ENCODE results near the gene RNF13.
"Not testable (repeated sequence)": the region's sequence is repeated elsewhere in the genome, so short reads cannot be mapped to it uniquely, and the experiment has no call there.

DNA sequence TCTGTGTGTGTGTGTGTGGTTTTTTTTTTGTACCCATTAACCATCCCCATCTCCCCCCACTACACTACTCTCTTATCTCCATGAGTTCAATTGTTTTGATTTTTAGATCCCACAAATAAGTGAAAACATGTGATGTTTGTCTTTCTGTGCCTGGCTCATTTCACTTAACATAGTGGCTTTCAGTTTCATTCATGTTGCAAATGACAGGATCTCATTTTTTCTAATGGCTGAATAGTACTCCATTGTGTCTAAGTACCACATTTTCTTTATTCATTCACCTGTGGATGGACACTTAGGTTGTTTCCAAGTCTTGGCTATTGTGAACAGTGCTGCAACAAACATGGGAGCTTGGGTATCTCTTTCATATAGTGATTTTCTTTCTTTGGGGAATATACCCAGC, 71.8 kb downstream of the RNF13 start:
- TF ChIP-seq, protein P1, sequence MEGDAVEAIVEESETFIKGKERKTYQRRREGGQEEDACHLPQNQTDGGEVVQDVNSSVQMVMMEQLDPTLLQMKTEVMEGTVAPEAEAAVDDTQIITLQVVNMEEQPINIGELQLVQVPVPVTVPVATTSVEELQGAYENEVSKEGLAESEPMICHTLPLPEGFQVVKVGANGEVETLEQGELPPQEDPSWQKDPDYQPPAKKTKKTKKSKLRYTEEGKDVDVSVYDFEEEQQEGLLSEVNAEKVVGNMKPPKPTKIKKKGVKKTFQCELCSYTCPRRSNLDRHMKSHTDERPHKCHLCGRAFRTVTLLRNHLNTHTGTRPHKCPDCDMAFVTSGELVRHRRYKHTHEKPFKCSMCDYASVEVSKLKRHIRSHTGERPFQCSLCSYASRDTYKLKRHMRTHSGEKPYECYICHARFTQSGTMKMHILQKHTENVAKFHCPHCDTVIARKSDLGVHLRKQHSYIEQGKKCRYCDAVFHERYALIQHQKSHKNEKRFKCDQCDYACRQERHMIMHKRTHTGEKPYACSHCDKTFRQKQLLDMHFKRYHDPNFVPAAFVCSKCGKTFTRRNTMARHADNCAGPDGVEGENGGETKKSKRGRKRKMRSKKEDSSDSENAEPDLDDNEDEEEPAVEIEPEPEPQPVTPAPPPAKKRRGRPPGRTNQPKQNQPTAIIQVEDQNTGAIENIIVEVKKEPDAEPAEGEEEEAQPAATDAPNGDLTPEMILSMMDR (IDR thresholded peaks at IDR 0.05; ENCODE audit: low read length), result not testable (repeated sequence)
- not testable (repeated sequence) for TF ChIP-seq EZH2 (optimal IDR thresholded peaks at IDR 0.05; ENCODE audit: low read depth, low read length)

All from MM.1S (cell line).